B cell (primary cell): ENCODE results near the gene FRAT2. TPM values are rescaled to one million over a fixed set of nuclear protein-coding genes. Genes with fewer than 3 reads are reported as not detected.

ENCODE experiments used
- ATAC-seq: fragments of 200-7000 bp; cut with Tn5 transposase; one replicate; pipeline ENCODE4 v1.10.0; 2021; ENCODE audit warnings: low read depth, mild to moderate bottlenecking, moderate number of reproducible peaks, moderate library complexity
- CTCF ChIA-PET: fragments of 350-600 bp; sonication (Branson Sonifier 250); formaldehyde crosslinking; loops from one replicate; lab custom pipeline; 2021; ENCODE audit warnings: antibody characterized with exemption, inconsistent platforms; lab: Charles Lee
- POLR2A ChIA-PET: fragments of 350-600 bp; sonication (Branson Sonifier 250); formaldehyde crosslinking; loops from one replicate; lab custom pipeline; 2021; ENCODE audit warnings: antibody characterized with exemption; lab: Charles Lee
- DNase-seq: peaks from one replicate; pipeline ENCODE4 v3.0.0; 2013
- H2AFZ ChIP-seq: 2 replicates; pipeline ENCODE4 v1.6.1; 2012; ENCODE audit warnings: mild to moderate bottlenecking, low read depth, low read length; ENCODE audit not compliant: insufficient read depth, poor library complexity, severe bottlenecking
- H3K27ac ChIP-seq, 2 donors: 1 replicate in 1 of 2; 2 replicates in 1 of 2; pipeline ENCODE4 v1.5.1; 2012 to 2013; ENCODE audit warnings: low read length in 2 of 2, mild to moderate bottlenecking in 2 of 2, moderate library complexity in 1 of 2
- H3K27me3 ChIP-seq, 4 experiments: fragments of 200-600 bp in 1 of 4; sonication (generic) in 1 of 4; replicated peaks in 1 of 4; 1 replicate in 2 of 4; 2 replicates in 2 of 4; pipeline versions ENCODE4 v1.6.1 to v1.7.0; 2013 to 2016; ENCODE audit warnings: low read length in 3 of 4, mild to moderate bottlenecking in 2 of 4, mixed read lengths in 1 of 4, moderate library complexity in 1 of 4; ENCODE audit not compliant: insufficient read depth in 4 of 4, control insufficient read depth in 3 of 4; ENCODE audit errors: control extremely low read depth in 1 of 4
- H3K36me3 ChIP-seq, 2 experiments: replicated peaks in 1 of 2; 1 replicate in 1 of 2; 2 replicates in 1 of 2; pipeline versions ENCODE4 v1.6.1 to v1.7.1; 2013; ENCODE audit warnings: low read length in 1 of 2; ENCODE audit not compliant: insufficient read depth in 2 of 2, control insufficient read depth in 1 of 2; ENCODE audit errors: control extremely low read depth in 1 of 2, extremely low read depth in 1 of 2
- H3K4me1 ChIP-seq, 2 donors: fragments of 200-600 bp in 1 of 2; sonication (generic) in 1 of 2; 1 replicate in 1 of 2; 2 replicates in 1 of 2; pipeline versions ENCODE4 v1.5.1 to v1.6.1; 2013 to 2017; ENCODE audit warnings: low read length in 2 of 2; ENCODE audit not compliant: control insufficient read depth in 2 of 2, insufficient read depth in 2 of 2
- H3K4me2 ChIP-seq: replicated peaks from 2 replicates; pipeline ENCODE3; 2012; ENCODE audit warnings: mild to moderate bottlenecking, low read depth, low read length; ENCODE audit not compliant: poor library complexity, severe bottlenecking
- H3K4me3 ChIP-seq, 5 experiments: fragments of 200-600 bp in 1 of 5; sonication (generic) in 1 of 5; 1 replicate in 3 of 5; 2 replicates in 2 of 5; pipeline versions ENCODE4 v1.5.1 to v1.7.0; 2011 to 2016; ENCODE audit warnings: low read length in 4 of 5, mild to moderate bottlenecking in 4 of 5, low read depth in 2 of 5, control low read depth in 1 of 5, moderate library complexity in 1 of 5; ENCODE audit not compliant: insufficient read depth in 1 of 5; ENCODE audit errors: control extremely low read depth in 1 of 5, extremely low read depth in 1 of 5
- H3K79me2 ChIP-seq: fragments of 200-600 bp; sonication (generic); one replicate; pipeline ENCODE4 v1.6.0; 2016; ENCODE audit warnings: low read length; ENCODE audit not compliant: control insufficient read depth, insufficient read depth
- H3K9ac ChIP-seq: fragments of 200-600 bp; sonication (generic); 2 replicates; pipeline ENCODE4 v1.6.1; 2017; ENCODE audit warnings: mild to moderate bottlenecking, low read length, moderate library complexity
- H3K9me3 ChIP-seq, 3 donors: one replicate each; pipeline versions ENCODE4 v1.6.1 to v1.7.1; 2013; ENCODE audit warnings: low read length in 2 of 3; ENCODE audit not compliant: control insufficient read depth in 2 of 3, insufficient read depth in 1 of 3; ENCODE audit errors: control extremely low read depth in 1 of 3
- H4K20me1 ChIP-seq: 2 replicates; pipeline ENCODE4 v1.6.0; 2012; ENCODE audit warnings: mild to moderate bottlenecking, low read length; ENCODE audit not compliant: insufficient read depth, control insufficient read depth, poor library complexity, severe bottlenecking
- H3K27ac Mint-ChIP-seq: one replicate; pipeline ENCODE4 v1.8.0; 2021; ENCODE audit warnings: mixed read lengths
- H3K27me3 Mint-ChIP-seq: one replicate; pipeline ENCODE4 v1.8.0; 2021; ENCODE audit warnings: mixed read lengths
- H3K4me1 Mint-ChIP-seq: one replicate; pipeline ENCODE4 v1.8.0; 2021; ENCODE audit warnings: mixed read lengths
- H3K4me3 Mint-ChIP-seq: one replicate; pipeline ENCODE4 v1.8.0; 2021; ENCODE audit warnings: mixed read lengths
- H3K9me3 Mint-ChIP-seq: one replicate; pipeline ENCODE4 v1.8.0; 2022; ENCODE audit warnings: mixed read lengths; ENCODE audit not compliant: insufficient read depth
- CTCF ChIP-seq: fragments of 200-600 bp; IDR thresholded peaks from one replicate; pipeline ENCODE4 v1.8.0; 2022; ENCODE audit warnings: antibody characterized with exemption, mild to moderate bottlenecking
- EZH2 ChIP-seq: IDR thresholded peaks from 2 replicates; pipeline ENCODE4 v1.6.1; 2012; ENCODE audit warnings: borderline replicate concordance, low read depth, mild to moderate bottlenecking, moderate library complexity, low read length; ENCODE audit not compliant: insufficient read depth, poor library complexity, severe bottlenecking
- WGBS: methylation state at CpG from one replicate; pipeline ENCODE4 v1.1.5; 2013; ENCODE audit warnings: missing lambda C conversion rate; ENCODE audit not compliant: insufficient coverage; 5-methylcytosine and 5-hydroxymethylcytosine counted together
- intact Hi-C: fragments of 100-400 bp; cut with micrococcal nuclease; formaldehyde crosslinking; loops from one replicate; pipeline ENCODE4 v1.10.0; 2022
- polyA plus RNA-seq: library from polyadenylated mRNA; depleted of rRNA; stranded (reverse); fragments of >200 nt; gene quantifications from 2 replicates; pipeline ENCODE4 v1.2.3, GENCODE V29; 2012
- total RNA-seq, 2 donors: library from RNA; stranded (reverse); fragments of 120-200 nt in 1 of 2; gene quantifications; 1 replicate in 1 of 2; 2 replicates in 1 of 2; pipeline versions ENCODE4 v1.2.3 to v1.2.4, GENCODE V29; 2013 to 2022

FRAT2 gene
- total and polyA plus RNA-seq, 2 donors (not counting 1 experiment from before 2014, with no cell fraction given), result 4.9 to 30.2 TPM

DNA sequence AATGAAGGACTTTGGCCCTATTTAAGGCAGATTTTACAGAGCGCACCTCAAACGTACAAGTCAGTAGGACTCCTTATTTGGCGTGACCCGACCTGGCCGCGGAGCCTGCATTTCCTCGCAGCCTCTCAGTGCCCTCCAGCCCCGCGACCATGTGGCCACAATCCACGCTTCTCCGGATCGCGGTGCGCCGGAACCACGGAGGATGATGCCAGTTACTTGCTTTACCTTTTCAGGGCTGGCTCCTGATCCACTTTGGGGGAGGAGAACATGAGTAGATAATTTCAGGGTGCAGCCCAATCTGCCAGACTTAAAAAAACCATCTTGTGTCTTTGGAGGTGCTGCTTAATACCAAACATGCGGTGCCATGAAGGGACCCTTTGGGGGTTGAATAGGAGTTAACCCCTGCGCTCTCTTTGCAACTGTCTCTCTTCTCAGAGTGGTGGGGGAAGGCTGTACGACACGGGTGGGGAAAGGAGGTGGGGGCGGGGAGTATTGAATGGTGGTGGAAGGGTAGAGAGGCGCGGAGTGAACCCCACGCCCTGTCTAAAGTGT is 14.0 kb downstream of the FRAT2 start:
- peaks cover 33% of the 10 kb centered on the region for H3K4me1 Mint-ChIP-seq
- no peak for TF ChIP-seq CTCF
- TF ChIP-seq EZH2, result no peak
- peak overlapping the region; percentile 87 for H2AFZ ChIP-seq
- WGBS, result 4% methylated on average over 20 of the region's 24 CpGs
- ChIA-PET POLR2A (interaction anchor here (0.5 to 2.6 kb wide), 4 partner anchors 12 to 80 kb away, joined by 3 to 32 read pairs (median 8); partner anchors contain the start of genes FRAT2 and RRP12), CTCF (interaction anchor here (1.1 to 2.6 kb wide), 12 partner anchors 8 to 83 kb away, joined by 3 to 31 read pairs (median 5); partner anchors contain the start of genes FRAT2 and RRP12)
- peak overlapping the region; percentile 89 for H3K4me2 ChIP-seq
- intact Hi-C loops, result loop anchor here (1.0 kb wide), 2 partner anchors 13 to 28 kb away; partner anchors contain the start of gene ARHGAP19
- peaks cover 18 to 28% of the 10 kb centered on the region in 2 donors for H3K4me1 ChIP-seq
- H3K27me3 Mint-ChIP-seq, result no peaks in the 10 kb centered on the region
- peak overlapping the region; percentile 97 for H3K9ac ChIP-seq
- peak overlapping the region; percentile 36 to 58 for H3K27ac ChIP-seq
- DNase-seq (no peak), ATAC-seq (no peak)
- no peaks in the 10 kb centered on the region for H3K27me3 ChIP-seq
- peak overlapping the region; percentile 96 for H3K27ac Mint-ChIP-seq
- peaks cover 35% of the 10 kb centered on the region for H3K79me2 ChIP-seq
- peaks cover 24% of the 10 kb centered on the region for H4K20me1 ChIP-seq
- H3K9me3 Mint-ChIP-seq, result no peaks in the 10 kb centered on the region
- peak overlapping the region; percentile 95 for H3K4me3 Mint-ChIP-seq
- H3K4me3 ChIP-seq, result peak overlapping the region; percentile 50 to 86 (median 79)
- H3K36me3 ChIP-seq, result no peaks in the 10 kb centered on the region
- no peaks in the 10 kb centered on the region for H3K9me3 ChIP-seq
